Activated CD8-positive, alpha-beta T cell treated with anti-CD3 and anti-CD28 coated beads, Interleukin-2, amount 10 ng/mL, durations not matched to agents 7 days and 5 days (primary cell): ENCODE data around the gene TTLL4. TPM values are rescaled to one million over a fixed set of nuclear protein-coding genes. Genes with fewer than 3 reads are reported as not detected.
A peak's percentile ranks its signal among the peaks of the same experiment; 100 is the strongest.

Source experiments
- ATAC-seq: fragments of 150-1000 bp; cut with Tn5 transposase; one replicate; pipeline ENCODE4 v1.10.0; 2021; ENCODE audit warnings: moderate library complexity
- CTCF ChIA-PET: fragments of 350-600 bp; sonication (Branson Sonifier 250); formaldehyde crosslinking; loops from one replicate; lab custom pipeline; 2021; ENCODE audit warnings: antibody characterized with exemption; lab: Charles Lee
- POLR2A ChIA-PET: fragments of 350-600 bp; sonication (Branson Sonifier 250); formaldehyde crosslinking; loops from one replicate; lab custom pipeline; 2021; ENCODE audit warnings: antibody characterized with exemption; lab: Charles Lee
- DNase-seq: peaks from one replicate; pipeline ENCODE4 v3.0.0-alpha.2; 2020
- H3K27ac Mint-ChIP-seq: one replicate; pipeline ENCODE4 v1.8.0; 2021; ENCODE audit warnings: mild to moderate bottlenecking, mixed read lengths
- H3K27me3 Mint-ChIP-seq: one replicate; pipeline ENCODE4 v1.8.0; 2021; ENCODE audit warnings: low read depth, mixed read lengths
- H3K36me3 Mint-ChIP-seq: one replicate; pipeline ENCODE4 v1.8.0; 2021; ENCODE audit warnings: low read depth, mixed read lengths
- H3K4me1 Mint-ChIP-seq: one replicate; pipeline ENCODE4 v1.8.0; 2021; ENCODE audit warnings: low read depth, mixed read lengths
- H3K4me3 Mint-ChIP-seq: one replicate; pipeline ENCODE4 v1.8.0; 2021; ENCODE audit warnings: mild to moderate bottlenecking, mixed read lengths
- H3K9me3 Mint-ChIP-seq: one replicate; pipeline ENCODE4 v1.8.0; 2022; ENCODE audit warnings: mixed read lengths; ENCODE audit not compliant: insufficient read depth
- total RNA-seq, 2 experiments: library from RNA; stranded (reverse); gene quantifications; one replicate each; pipeline ENCODE4 v1.2.3, GENCODE V29; 2021

Gene TTLL4
- total RNA-seq, 2 experiments from 2014 or later, result 25.8 to 27.7 TPM

DNA sequence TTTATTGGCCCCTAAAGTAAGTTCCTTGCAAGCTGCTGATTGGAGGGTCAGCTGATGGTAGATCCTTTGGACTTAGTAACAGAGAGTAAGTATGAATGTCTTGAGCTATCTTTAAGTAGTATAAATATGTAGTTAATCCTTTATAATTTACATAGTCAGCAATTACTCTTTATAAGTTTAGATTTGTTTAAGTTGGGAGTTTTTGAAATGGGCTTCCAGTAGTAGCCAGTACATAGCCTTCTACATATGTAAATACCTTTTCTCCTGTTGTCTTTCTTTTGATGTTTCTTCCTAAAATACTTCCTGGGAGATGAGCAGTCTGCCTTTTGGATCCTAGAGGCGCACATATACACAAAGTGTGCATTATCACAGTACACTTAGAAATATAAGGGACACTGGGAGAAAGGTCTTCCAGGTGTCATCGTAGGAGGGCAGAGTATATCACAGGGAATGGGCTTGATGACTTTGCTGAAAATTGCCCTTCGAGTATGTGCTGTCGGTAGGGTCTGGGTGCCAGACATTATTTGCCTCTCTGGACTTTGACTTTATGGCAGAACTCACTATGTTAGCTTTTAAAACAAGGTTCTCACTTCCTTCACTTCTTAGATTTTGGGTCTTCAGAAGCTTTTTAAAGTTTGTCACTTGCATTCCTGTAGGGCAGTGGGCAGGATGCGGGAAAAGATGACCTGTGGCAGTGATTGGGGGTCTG is 21.6 kb downstream of the TTLL4 start:
- no peak for DNase-seq
- POLR2A ChIA-PET, result no interaction called here
- H3K4me1 Mint-ChIP-seq, result peaks cover 15% of the 10 kb centered on the region
- H3K27me3 Mint-ChIP-seq, result no peaks in the 10 kb centered on the region
- no peaks in the 10 kb centered on the region for H3K9me3 Mint-ChIP-seq
- no peak for ATAC-seq
- H3K27ac Mint-ChIP-seq, result no peak overlapping the region
- peaks cover 17% of the 10 kb centered on the region for H3K36me3 Mint-ChIP-seq
- CTCF ChIA-PET, result interaction anchor here (1.5 to 4.1 kb wide), 4 partner anchors 72 to 248 kb away, joined by 4 to 22 read pairs (median 6); partner anchors contain the start of genes BCS1L and ZNF142
- no peak overlapping the region for H3K4me3 Mint-ChIP-seq

DNA sequence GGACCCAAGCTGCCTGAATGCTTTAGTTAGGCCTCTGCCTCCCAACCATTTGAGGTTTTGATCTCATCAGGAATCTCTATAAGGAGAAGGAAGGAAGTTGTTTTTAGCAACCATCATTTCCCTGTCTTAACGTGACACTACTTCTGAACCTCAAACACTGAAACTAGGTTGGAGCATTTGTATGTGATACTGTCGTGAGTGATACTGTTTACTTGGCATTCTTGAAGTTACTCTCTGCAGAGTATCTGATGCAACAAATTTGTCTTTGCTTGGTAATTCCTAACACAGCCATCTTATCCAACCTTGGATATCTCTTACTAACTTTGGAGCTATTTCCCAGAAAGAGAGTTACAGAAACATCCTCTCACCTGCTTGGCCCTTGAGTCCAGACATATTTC is 22.1 kb downstream of the TTLL4 start:
- DNase-seq, result no peak
- ChIA-PET CTCF (interaction anchor here (1.5 to 4.1 kb wide), 3 partner anchors 73 to 247 kb away, joined by 4 to 22 read pairs (median 4); partner anchors contain the start of genes BCS1L and ZNF142), POLR2A (no interaction called here)
- peaks cover 15% of the 10 kb centered on the region for H3K4me1 Mint-ChIP-seq
- no peaks in the 10 kb centered on the region for H3K9me3 Mint-ChIP-seq
- no peak overlapping the region for H3K27ac Mint-ChIP-seq
- no peak overlapping the region for H3K4me3 Mint-ChIP-seq
- ATAC-seq, result no peak
- peaks cover 15% of the 10 kb centered on the region for H3K36me3 Mint-ChIP-seq
- H3K27me3 Mint-ChIP-seq, result no peaks in the 10 kb centered on the region

DNA sequence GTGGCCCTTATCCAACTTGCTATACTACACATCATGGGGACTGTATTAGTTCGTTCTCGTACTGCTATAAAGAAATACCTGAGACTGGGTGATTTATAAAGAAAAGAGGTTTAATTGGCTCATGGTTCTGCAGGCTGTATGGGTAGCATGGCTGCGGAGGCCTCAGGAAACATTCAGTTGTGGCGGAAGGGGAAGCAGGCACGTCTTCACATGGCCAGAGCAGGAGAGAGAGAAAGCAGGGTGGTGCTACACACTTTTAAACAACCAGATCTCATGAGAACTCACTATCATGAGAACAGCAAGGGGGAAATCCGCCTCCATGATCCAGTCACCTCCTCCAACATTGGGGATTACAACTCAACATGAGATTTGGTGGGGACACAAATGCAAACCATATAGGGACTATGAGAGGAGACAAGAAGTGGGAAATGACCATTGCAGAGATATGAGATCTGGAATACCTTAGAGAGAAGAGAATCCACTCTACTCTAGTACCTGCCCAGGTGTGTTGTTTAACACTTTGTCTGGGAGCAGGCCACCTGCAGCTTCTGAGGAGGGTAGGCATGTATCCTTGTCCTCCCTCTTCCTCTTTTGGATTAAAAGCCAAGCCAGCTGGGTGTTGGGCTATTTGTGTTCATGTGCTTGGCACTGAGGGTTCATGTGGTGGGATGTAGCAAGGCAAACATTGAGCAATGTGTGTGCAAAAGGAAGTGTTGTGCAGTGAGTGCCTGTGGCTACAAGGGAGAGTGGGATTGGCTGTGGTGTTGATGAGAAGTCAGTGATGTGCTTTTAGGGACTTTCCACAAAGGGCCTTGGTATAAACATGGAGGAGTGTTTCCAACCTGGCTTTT is 22.8 kb downstream of the TTLL4 start:
- DNase-seq, result peak; percentile 29
- H3K4me3 Mint-ChIP-seq, result no peak overlapping the region
- peak; percentile 53 for ATAC-seq
- ChIA-PET POLR2A (no interaction called here), CTCF (no interaction called here)
- H3K27ac Mint-ChIP-seq, result peak overlapping the region; percentile 26
- peaks cover 18% of the 10 kb centered on the region for H3K36me3 Mint-ChIP-seq
- H3K27me3 Mint-ChIP-seq, result no peaks in the 10 kb centered on the region
- no peaks in the 10 kb centered on the region for H3K9me3 Mint-ChIP-seq
- peaks cover 15% of the 10 kb centered on the region for H3K4me1 Mint-ChIP-seq

DNA sequence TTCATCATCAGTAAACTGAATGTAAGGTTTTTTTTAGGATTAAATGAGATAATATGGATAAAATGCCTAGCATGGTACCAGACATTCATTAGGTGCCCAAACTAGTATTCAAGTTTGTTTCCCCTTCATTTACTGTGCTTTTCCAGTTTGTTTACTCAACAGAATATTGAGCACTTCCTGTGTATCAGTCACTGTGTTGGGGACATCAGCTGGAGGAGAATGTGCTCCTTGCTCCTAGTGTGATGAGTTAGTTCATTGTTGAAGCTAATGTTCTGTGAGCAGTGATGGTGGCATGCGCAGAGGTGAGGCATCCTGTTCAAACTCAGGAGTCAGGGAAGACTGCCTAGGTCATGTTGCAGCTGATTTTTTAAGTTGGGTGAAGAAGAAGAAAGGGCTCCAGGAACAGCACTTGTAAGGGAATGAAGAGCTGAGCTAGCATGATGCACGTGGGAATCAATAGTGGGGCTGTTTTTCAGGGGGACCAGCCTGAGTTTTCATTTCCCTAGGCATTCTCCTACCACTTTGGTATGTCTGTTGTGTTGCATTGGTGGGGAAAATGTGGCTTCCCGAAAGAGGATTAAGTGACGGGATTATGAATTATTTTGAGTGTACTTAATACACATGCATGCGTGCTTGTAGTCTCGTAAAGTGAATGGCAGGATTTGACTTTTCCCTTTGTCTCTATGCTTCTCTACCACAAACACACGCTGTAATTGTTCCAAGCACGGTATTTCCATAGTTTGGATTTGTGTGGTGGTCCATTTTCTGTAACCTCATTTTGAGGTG is 23.7 kb downstream of the TTLL4 start:
- H3K4me1 Mint-ChIP-seq, result peaks cover 15% of the 10 kb centered on the region
- no peak overlapping the region for H3K4me3 Mint-ChIP-seq
- no peak for ATAC-seq
- H3K27ac Mint-ChIP-seq, result no peak overlapping the region
- no peaks in the 10 kb centered on the region for H3K9me3 Mint-ChIP-seq
- DNase-seq, result no peak
- no peaks in the 10 kb centered on the region for H3K27me3 Mint-ChIP-seq
- ChIA-PET POLR2A (no interaction called here), CTCF (interaction anchor here (0.9 to 1.3 kb wide), 3 partner anchors 24 to 113 kb away, joined by 3 to 5 read pairs (median 3); no protein-coding TSS in a partner anchor)
- peaks cover 19% of the 10 kb centered on the region for H3K36me3 Mint-ChIP-seq

DNA sequence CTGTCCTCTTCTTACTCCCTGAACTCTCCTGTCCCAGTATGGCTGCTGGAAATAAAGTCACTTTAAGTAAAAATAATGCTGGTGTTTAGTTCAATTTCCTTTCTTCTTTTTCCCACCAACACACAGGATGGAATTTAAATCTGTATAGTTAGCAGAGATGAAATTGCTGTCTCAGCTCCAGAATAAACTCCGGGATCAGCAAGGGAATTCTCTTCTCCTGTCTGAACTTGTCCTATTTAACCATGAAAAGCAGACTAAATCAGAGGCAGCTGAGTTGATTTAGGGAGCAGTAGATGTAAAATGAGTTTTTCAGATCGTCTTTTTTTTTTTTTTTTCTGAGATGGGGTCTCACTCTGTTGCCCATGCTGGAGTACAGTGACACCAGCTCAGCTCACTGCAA is 25.9 kb downstream of the TTLL4 start:
- Mint-ChIP-seq H3K9me3 (no peaks in the 10 kb centered on the region), H3K27me3 (no peaks in the 10 kb centered on the region), H3K4me1 (peaks cover 15% of the 10 kb centered on the region), H3K36me3 (peaks cover 20% of the 10 kb centered on the region), H3K4me3 (no peak overlapping the region), H3K27ac (no peak overlapping the region)
- DNase-seq (no peak), ATAC-seq (no peak)
- ChIA-PET CTCF (interaction anchor here (1.2 to 1.5 kb wide), 2 partner anchors 9 to 111 kb away, joined by 3 to 5 read pairs; no protein-coding TSS in a partner anchor), POLR2A (no interaction called here)

DNA sequence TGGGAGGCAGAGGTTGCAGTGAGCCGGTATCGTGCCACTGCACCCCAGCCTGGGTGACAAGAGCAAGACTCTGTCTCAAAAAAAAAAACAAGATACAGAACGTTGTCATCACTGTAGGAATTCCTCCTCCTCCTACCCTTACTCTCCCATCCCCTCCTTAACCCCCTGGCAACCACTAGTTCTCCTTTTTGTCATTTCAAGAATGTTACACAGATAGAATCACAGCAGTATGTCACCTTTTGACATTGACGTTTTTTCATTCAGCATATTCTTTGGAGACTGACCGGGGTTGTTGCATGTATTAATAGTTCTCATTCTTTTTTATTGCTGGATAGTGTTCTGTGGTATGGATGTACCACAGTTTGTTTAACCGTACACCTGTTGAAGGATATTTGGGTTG is 32.4 kb downstream of the TTLL4 start:
- peaks cover 28% of the 10 kb centered on the region for H3K36me3 Mint-ChIP-seq
- POLR2A ChIA-PET, result no interaction called here
- no peak for ATAC-seq

DNA sequence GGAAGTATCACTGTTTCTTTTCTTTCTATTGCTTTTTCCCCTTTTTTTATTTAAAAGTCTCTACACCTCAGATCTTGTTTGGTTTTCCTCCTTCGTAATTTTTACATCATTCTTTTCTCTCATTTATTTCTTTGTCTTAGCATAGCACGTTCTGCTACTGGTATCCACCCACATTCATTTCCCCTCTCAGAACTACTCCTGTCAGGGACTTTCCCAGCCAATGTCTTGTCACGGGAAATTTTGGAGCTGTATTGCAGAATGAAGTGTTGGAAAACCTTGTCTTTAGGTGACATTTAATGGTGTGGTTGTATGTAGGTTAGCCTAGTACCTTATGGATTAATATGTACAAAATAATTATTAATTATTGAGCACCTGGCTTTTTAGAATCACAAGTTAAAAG is 34.0 kb downstream of the TTLL4 start:
- Mint-ChIP-seq H3K36me3 (peaks cover 29% of the 10 kb centered on the region), H3K27ac (no peak overlapping the region), H3K27me3 (no peaks in the 10 kb centered on the region), H3K4me1 (no peaks in the 10 kb centered on the region), H3K9me3 (no peaks in the 10 kb centered on the region), H3K4me3 (no peak overlapping the region)
- ChIA-PET CTCF (interaction anchor here (1.0 kb wide), 1 partner anchor 285 kb away, joined by 3 read pairs; no protein-coding TSS in a partner anchor), POLR2A (no interaction called here)
- ATAC-seq (no peak), DNase-seq (no peak)

More for the DNA sequence above, 32.4 kb downstream of the TTLL4 start:
- no peaks in the 10 kb centered on the region for H3K4me1 Mint-ChIP-seq
- no peak for DNase-seq
- CTCF ChIA-PET, result interaction anchor here (0.7 to 1.0 kb wide), 2 partner anchors 32 to 56 kb away, joined by 3 read pairs; partner anchors contain the start of gene TTLL4
- no peak overlapping the region for H3K4me3 Mint-ChIP-seq
- H3K27me3 Mint-ChIP-seq, result no peaks in the 10 kb centered on the region
- no peak overlapping the region for H3K27ac Mint-ChIP-seq
- no peaks in the 10 kb centered on the region for H3K9me3 Mint-ChIP-seq

DNA sequence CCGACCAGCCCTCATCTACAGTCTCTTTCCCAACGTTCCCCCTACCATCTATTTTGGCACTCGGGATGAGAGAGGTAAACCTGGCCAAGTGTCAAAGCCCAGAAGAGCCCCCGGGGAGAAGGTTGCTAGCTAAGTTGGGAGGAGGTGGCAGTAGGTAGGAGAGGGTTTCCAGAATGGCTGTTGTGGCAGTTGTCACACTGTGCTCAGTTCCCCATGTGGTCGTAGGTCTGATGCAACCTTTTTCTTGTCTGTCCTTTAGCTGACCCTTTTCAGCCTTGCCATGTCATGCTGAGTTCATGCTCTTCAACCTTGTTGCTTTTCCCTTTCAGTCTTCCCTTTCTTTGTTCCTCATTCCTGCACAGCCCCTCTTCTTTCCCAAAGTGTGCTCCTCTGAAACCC is 34.5 kb downstream of the TTLL4 start:
- Mint-ChIP-seq H3K36me3 (peaks cover 29% of the 10 kb centered on the region), H3K4me3 (no peak overlapping the region), H3K4me1 (no peaks in the 10 kb centered on the region), H3K9me3 (no peaks in the 10 kb centered on the region), H3K27ac (no peak overlapping the region), H3K27me3 (no peaks in the 10 kb centered on the region)
- CTCF ChIA-PET, result interaction anchor here (1.0 to 2.5 kb wide), 2 partner anchors 102 to 285 kb away, joined by 3 to 8 read pairs; no protein-coding TSS in a partner anchor
- DNase-seq (no peak), ATAC-seq (no peak)
- POLR2A ChIA-PET, result no interaction called here

DNA sequence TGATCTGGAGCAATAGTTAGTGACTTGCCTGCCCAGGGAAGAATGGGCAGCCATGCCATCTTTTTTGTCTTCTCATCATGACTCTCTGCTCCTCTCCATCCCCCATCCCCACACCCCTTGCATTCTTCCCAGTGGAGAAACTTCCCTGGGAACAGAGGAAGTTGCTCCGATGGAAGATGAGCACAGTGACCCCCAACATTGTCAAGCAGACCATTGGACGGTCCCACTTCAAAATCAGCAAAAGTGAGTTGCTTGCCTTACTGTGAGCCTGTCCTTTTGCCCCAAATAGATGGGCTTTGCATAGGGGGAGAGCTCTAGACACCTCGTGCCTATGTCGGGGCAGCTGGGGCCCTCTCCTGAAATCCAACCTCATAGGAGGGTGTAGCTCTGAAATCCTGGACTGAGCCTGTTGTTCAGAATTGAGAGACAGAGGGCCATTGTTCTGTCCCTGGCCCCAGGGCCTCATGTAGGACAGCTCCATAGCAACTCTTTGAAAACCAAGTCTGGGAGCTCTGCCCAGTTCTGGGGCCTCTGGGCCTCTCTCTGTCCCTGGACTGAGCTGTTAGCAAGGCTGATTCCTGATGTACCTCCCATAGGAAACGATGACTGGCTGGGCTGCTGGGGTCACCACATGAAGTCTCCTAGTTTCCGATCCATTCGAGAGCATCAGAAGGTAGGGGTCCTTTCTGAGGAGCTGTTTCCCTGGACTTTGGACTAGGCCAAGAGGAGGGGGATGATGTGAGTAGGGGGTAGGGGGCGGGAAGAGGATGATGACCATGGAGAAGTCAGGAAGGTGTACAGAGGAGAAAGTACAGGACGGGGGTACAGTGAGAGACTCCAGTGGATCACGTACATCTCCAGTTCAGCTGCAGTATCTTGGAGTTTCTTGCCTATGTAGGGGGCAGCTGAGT is 35.2 kb downstream of the TTLL4 start:
- CTCF ChIA-PET, result interaction anchor here (2.5 kb wide), 1 partner anchor 102 kb away, joined by 8 read pairs; no protein-coding TSS in a partner anchor
- Mint-ChIP-seq H3K36me3 (peaks cover 29% of the 10 kb centered on the region), H3K9me3 (no peaks in the 10 kb centered on the region), H3K27ac (no peak overlapping the region), H3K4me1 (no peaks in the 10 kb centered on the region), H3K4me3 (no peak overlapping the region), H3K27me3 (no peaks in the 10 kb centered on the region)
- ATAC-seq (no peak), DNase-seq (no peak)
- POLR2A ChIA-PET, result interaction anchor here (0.7 kb wide), 1 partner anchor 35 kb away, joined by 3 read pairs; the partner anchor contains the start of gene TTLL4

DNA sequence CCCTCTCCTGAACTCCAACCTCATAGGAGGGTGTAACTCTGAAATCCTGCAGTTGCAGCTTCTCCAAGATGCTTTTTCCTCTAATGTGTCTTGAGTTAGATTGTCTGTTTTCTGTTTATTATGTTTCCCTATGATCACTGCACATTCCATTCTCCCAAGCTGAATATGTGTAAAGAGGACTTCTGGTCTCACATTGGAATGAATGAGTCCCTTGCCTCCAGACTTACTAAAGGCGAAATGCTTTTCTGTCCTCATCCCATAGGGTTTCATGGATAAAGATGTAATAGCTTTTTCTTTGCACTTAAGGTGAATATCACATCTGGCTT is 35.8 kb downstream of the TTLL4 start:
- Mint-ChIP-seq H3K4me1 (no peaks in the 10 kb centered on the region), H3K36me3 (peaks cover 30% of the 10 kb centered on the region), H3K27ac (no peak overlapping the region), H3K27me3 (no peaks in the 10 kb centered on the region), H3K9me3 (no peaks in the 10 kb centered on the region), H3K4me3 (no peak overlapping the region)
- ATAC-seq (no peak), DNase-seq (no peak)
- POLR2A ChIA-PET, result interaction anchor here (0.7 kb wide), 1 partner anchor 36 kb away, joined by 3 read pairs; the partner anchor contains the start of gene TTLL4
- CTCF ChIA-PET, result interaction anchor here (2.5 kb wide), 1 partner anchor 101 kb away, joined by 8 read pairs; no protein-coding TSS in a partner anchor
